ENCODE results near the gene IFI6.

IFI6 gene

DNA sequence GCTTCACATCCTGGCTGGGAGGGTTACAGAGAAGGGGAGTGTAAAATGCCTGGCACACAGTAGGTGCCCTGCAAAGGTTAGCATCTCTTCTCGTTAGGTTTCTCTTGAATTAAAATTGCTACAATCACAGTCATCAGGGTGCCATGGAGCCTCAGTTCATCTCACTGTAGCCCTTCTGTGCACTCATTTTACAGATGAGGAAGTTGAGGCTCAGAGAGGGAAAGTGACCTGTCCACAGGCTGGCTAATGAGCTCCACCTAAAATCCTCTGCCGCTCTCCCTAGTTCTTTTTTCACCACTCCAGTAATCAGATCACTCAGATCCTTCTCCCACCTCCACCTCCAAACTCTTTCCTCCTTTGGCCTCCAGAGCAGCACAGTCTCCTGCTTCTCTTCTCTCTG is 54.6 kb downstream of the IFI6 start:
- H3K4me3 ChIP-seq (ENCODE audit: low read length), result no peak overlapping the region
- TF ChIP-seq, protein P1, sequence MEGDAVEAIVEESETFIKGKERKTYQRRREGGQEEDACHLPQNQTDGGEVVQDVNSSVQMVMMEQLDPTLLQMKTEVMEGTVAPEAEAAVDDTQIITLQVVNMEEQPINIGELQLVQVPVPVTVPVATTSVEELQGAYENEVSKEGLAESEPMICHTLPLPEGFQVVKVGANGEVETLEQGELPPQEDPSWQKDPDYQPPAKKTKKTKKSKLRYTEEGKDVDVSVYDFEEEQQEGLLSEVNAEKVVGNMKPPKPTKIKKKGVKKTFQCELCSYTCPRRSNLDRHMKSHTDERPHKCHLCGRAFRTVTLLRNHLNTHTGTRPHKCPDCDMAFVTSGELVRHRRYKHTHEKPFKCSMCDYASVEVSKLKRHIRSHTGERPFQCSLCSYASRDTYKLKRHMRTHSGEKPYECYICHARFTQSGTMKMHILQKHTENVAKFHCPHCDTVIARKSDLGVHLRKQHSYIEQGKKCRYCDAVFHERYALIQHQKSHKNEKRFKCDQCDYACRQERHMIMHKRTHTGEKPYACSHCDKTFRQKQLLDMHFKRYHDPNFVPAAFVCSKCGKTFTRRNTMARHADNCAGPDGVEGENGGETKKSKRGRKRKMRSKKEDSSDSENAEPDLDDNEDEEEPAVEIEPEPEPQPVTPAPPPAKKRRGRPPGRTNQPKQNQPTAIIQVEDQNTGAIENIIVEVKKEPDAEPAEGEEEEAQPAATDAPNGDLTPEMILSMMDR (conservative IDR thresholded peaks at IDR 0.05; ENCODE audit: low read depth, low read length), result no peak
- no peak for DNase-seq (ENCODE audit: low read depth)

DNA sequence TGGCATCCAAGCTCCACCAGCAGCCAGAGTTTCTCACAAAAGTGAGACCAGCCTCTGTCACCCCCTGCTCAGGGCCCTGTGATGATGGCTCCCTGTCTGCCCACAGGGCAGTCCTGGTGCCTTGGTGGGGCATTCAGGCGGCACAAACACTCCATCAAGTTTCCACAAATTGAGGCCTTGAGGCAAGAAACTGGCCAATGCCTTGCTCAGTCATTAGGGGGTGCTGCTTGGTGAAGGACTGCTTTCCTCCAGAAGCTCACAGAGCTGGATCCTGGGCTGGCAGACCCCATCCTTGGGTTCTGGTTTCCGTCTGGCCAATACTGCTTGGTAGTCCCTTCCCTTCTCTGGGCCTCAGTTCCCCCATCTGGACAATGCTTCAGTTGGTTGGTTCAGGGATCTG is 55.6 kb downstream of the IFI6 start:
- DNase-seq (ENCODE audit: low read depth), result no peak
- H3K4me3 ChIP-seq (ENCODE audit: low read length), result no peak overlapping the region
- TF ChIP-seq, protein P1 (conservative IDR thresholded peaks at IDR 0.05; ENCODE audit: low read depth, low read length), result peak; percentile 40

All from retinal pigment epithelial cell (primary cell).